Fibroblast of pulmonary artery (primary cell): ENCODE data around the gene FAM53A.
A peak's percentile ranks its signal among the peaks of the same experiment; 100 is the strongest.

ENCODE experiments used
- DNase-seq: peaks from one replicate; pipeline ENCODE4 v3.0.0-alpha.2; 2010; ENCODE audit warnings: low read depth
- H3K4me3 ChIP-seq: replicated peaks from 2 replicates; pipeline ENCODE4 v1.5.1; 2011; ENCODE audit warnings: low read depth, mild to moderate bottlenecking, control low read depth, low read length, moderate library complexity
- CTCF ChIP-seq: IDR thresholded peaks from 2 replicates; pipeline ENCODE4 v1.5.1; 2011; ENCODE audit warnings: mild to moderate bottlenecking, control low read depth, low read length, inconsistent platforms; ENCODE audit errors: missing control alignments

Gene FAM53A

GRCh38 chr4:1638272-1638598, 45.9 kb downstream of the FAM53A start:
- no peak overlapping the region for H3K4me3 ChIP-seq
- TF ChIP-seq CTCF: no peak
- DNase-seq: no peak

- TF ChIP-seq CTCF: no peak
- DNase-seq: no peak
- H3K4me3 ChIP-seq: no peak overlapping the region
Observed at GRCh38 chr4:1637580-1638271, 46.4 kb downstream of the FAM53A start.

GRCh38 chr4:1636490-1637211, 47.5 kb downstream of the FAM53A start:
- no peak for DNase-seq
- H3K4me3 ChIP-seq: no peak overlapping the region
- no peak for TF ChIP-seq CTCF

GRCh38 chr4:1635464-1635863, 48.6 kb downstream of the FAM53A start:
- DNase-seq: no peak
- TF ChIP-seq CTCF: no peak
- no peak overlapping the region for H3K4me3 ChIP-seq

GRCh38 chr4:1633993-1634392, 50.1 kb downstream of the FAM53A start:
- TF ChIP-seq CTCF: no peak
- H3K4me3 ChIP-seq: no peak overlapping the region
- no peak for DNase-seq

- no peak overlapping the region for H3K4me3 ChIP-seq
- peak; percentile 54 for DNase-seq
- TF ChIP-seq CTCF: no peak
Observed at GRCh38 chr4:1632109-1633104, 51.7 kb downstream of the FAM53A start.
